ENCODE results near the gene DNAAF5.
"Not testable (repeated sequence)": the region's sequence is repeated elsewhere in the genome, so short reads cannot be mapped to it uniquely, and the experiment has no call there.

Gene DNAAF5

DNA sequence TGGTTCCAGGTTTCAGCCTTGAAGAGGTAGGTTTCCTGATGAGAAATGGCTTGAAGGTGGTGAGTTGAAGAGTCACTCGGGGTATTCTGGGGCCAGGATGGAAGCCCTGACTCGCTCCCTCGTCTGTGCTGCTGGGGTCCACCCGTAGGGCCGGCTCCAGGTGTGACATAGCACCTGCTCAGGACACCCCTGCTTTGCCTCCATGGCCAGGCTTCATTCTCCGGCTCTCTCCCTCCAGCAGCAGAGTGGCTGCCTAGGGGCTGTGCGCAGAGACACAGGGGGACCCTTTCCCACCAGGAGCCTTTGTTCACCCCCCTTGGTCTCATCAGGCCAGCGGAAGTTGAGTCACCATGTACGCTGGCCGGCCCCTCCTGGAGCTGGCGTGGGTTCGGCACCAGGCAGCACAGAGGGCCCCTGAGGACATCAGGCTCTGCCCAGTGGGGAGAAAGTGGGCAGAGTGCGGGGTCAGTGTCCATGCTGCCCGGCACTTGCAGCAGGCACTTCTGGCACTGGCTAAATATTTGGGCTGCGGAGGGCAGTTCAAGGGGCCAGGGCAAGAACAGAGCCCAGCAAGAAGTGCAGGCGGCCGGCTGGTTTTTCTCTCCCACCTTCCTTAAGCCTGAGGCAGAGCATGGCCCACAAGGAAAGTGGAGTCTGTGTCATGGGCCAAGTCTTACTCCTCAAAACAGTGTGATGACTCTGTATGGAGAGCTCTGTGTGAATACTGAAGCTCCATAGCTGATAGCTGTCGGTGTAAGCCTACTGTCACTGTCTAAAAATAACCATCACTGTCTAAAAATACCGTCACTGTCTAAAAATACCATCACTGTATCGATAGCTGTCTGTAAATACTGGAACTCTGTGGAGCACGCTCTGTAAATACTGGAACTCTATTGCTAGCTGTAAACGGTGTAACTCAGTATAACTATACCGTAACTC is 4.3 kb downstream of the DNAAF5 start:
- DNase-seq = no peak

DNA sequence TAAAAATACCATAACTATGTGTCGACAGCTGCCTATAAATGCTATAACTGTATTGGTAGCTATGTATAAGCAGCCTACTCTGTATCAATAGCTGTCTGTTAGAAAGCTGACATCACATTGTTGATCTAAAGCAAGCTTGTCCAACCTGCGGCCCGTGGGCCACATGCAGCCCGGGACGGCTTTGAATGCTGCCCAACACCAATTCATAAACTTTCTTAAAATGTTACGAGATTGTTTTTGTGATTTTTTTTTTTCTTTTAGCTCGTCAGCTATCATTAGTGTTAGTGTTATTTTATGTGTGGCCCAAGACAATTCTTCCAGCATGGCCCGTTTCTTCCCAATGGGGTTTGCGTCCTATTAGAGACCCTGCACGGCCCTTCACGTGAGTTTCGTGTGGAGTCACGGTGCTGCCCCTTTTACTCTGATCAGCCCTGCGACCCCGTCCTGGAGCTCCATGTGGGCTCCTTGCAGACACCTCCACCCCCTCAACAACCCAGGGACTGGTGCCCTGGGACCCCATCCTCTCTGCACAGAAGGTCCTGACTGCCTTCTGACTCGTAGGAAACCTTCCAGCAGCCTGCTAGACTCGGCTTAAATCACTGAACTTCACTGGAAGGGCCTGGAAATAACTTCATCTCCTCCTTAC is 5.1 kb downstream of the DNAAF5 start:
- no peak for DNase-seq

DNA sequence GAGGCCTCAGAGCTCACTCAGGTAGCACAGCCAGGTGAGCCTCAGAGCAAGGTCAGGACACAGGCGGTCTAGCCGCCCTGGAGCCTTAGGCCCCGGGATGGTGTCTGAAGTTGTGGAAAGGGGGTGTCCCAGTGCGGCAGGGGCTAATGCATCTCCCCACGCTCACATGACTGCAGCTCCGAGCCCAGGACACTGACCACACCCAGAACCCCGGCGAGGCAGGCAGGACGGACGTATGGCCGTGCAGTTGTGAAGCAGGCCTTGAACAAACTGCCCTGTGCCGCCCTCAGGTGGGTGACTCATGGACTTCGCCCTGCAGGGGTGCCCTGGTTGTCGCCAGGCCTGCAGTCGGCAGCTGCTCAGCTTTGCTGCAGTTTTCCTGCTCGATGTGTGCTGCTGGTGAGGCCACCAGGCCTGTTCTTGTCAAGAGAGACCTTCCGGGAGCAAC is 5.6 kb downstream of the DNAAF5 start:
- no peak for DNase-seq

GRCh38 chr7:732556-732955 is 6.1 kb downstream of the DNAAF5 start:
- DNase-seq = no peak

DNA sequence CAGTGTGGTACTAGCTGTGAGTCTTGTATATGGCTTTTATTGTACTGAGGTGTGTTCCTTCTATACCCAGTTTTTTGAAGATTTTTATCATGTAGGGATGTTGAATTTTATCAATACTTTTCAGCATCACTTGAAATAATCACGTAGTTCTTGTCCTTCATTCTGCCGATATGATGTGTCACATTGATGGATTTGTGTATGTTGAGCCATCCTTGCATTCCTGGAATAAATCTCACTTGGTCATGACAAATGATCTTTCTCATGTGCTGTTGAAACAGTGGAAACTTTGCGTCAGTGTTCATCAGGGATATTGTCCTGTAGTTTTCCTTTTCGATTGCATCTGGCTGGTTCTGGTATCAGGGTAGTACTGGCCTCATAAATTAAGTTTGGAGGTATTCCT is 7.7 kb downstream of the DNAAF5 start:
- no peak for DNase-seq

- DNase-seq = no peak
Measured at GRCh38 chr7:734808-735207, 8.3 kb downstream of the DNAAF5 start.

DNA sequence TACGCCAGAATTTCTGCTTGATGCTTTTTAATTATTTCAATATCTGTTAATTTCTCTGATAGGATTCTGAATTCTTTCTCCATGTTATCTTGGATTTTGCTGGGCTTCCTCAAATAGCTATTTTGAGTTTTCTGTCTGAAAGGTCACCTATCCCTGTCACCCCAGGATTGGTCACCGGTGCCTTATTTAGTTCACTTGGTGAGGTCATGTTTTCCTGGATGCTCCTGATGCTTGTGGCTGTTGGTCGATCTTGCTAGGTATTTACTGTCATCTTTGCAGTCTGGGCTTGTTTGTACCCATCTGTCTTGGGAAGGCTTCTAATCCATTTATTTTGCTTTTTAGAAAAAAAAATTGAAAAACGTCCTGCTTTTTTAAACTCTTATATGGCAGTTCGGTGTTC is 11.7 kb downstream of the DNAAF5 start:
- no peak for DNase-seq

DNA sequence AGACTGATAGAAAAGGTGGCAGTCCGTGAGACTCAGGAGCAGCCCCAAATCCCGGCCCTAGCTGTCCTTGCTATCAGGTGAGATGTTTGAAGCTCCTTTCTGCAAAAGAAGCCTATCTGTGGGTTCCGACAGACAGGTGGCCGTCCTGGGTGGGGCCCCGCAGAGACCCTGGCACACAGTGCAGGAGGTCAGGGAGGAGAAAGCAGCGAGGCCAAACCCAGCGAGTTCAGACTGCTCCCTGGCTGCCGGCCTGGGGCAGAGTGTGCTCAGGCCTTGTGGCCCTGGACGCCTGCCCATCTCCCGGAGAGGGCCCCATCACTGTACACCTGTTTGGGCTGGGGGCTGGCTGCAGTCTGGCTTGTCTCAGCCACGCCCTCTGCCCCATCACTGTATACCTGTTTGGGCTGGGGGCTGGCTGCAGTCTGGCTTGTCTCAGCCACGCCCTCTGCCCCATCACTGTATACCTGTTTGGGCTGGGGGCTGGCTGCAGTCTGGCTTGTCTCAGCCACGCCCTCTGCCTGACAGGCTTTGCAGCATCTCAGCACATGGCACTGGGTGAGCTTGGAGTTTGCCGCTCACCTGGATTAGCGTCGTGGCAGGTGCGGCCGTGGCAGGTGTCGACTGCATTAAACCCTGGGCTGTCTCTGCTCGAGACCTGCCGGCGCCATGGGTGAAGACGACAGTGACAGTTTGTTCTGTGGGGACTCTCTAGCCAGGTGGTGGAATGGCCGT is 12.4 kb downstream of the DNAAF5 start:
- no peak for DNase-seq

DNA sequence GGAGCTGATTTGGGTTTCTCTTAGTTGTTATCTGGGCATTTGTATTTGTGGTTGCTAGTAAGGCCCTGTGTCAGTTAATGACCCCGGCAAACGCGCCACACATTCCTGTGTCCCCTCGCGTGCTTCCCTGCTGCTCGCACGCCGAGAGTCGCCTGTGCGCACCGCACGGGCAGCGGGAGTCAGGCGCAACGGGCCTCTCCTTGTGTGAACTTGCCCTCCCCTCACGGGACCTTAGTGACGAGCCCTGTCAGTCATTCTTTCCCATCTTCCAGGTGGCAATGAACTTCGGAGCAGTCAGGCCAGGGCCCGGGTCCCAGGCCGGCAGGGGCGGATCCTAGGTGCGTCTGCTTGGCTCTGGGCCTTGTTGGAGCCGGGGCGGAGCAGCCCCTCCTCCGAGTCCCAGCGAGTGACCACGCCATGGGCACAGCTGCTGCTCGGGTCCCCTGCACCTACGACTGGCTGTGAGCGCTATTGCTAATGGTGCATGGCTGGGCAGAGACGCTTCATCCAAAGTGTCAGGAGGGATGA is 13.0 kb downstream of the DNAAF5 start:
- no peak for DNase-seq

DNA sequence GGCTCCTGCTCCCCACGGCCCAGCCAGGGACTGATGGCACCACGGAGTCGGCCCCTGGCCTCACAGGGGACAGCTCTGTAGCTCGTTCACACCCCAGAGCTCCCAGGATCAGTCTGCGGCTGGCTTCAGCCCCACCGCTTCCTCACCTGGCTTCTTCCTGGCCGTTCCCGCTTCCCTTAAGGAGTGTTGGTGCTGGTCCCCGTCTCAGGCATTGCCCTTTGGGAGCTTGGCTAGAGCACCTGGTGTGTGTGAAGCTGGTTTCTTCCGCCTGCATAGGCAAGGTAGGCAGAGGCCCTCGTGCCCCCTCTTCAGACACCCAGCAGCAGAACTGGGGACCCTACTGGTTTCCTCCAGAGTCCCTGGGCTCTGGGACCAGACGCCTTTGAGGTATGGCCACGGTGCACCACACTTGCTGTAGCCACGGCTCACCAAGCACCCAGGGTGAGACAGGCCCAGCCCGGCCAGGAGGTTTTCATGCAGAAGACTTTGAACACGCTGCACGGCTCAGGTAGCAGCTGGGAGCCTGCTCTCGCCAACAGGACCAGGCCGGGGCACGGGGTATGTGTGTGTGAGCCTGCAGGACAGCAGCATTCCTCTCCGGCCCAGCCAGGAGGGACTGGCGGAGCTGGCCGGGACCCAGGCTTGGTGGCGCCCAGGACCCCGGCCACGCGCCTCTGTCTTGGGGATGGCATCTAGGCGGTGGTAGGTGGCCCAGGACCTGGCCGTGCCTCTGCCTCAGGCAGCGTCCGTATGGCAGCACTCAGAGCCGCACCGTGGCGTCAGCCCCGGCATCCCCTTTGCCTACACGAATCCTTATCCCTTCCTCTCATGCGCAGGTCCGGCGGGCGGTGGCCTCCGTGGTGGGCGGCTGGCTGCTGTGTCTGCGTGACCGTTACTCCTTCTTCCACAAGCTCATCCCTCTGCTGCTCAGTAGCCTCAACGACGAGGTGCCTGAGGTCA is 13.8 kb downstream of the DNAAF5 start:
- no peak for DNase-seq

DNA sequence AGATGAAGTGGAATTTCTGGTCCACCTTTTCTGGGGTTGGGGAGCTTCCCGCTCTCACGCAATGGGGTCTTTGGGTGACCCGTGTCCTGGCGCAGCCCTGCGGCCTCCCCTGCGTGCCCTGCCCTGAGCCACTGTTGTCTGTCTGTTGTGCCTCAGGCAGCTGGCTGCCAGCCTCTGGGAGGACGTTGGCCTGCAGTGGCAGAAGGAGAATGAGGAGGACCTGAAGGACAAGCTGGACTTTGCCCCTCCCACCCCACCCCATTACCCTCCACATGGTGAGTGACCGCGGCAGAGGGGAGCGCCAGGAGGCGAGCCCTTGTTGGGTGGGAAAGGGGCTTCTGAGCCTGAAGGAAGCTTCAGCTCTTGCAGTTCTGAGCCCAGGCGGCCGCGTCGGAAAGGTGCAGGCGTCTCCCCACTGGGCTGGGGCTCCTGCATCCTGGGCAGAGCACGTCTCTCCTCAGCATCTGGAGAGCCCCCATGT is 14.7 kb downstream of the DNAAF5 start:
- DNase-seq = no peak

- no peak for DNase-seq
Measured at GRCh38 chr7:741850-742249, 15.4 kb downstream of the DNAAF5 start.

DNA sequence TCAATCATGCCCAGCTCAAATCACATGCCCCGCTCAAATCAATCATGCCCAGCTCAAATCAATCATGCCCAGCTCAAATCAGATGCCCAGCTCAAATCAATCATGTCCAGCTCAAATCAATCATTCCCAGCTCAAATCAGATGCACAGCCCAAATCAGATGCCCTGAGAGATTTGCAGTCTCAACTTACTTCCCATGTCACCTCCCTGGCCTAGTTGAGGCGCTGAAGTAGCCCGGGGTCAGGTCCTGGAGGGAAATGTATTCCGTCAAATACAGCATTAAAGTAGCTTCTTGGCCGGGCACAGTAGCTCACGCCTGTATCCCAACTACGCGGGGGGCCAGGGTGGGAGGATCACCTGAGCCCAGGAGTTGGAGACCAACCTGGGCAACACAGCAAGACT is 16.3 kb downstream of the DNAAF5 start:
- no peak for DNase-seq

DNA sequence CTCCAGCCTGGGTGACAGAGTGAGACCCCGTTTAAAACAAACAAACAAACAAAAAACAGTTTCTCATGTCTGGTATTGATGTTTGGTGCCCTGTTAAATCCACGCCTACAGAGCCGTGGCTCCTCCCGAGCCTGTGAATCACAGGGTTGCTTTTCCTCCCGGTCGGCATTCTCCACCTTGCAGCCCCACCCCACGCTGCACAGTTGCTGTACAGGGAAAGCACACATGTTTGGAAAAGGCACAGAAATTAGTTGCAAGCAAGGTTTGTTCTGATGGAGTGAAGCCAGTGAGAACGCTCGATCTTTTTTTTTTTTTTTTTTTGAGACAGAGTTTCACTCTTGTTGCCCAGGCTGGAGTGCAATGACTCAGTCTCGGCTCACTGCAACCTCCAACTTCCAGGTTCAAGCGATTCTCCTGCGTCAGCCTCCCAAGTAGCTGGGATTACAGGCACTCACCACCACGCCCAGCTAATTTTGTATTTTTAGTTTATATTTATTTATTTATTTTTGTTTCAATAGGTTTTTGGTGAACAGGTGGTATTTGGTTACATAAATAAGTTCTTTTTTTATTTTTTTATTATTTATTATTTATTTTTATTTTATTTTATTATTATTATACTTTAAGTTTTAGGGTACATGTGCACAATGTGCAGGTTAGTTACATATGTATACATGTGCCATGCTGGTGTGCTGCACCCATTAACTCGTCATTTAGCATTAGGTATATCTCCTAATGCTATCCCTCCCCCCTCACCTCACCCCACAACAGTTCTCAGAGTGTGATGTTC is 17.0 kb downstream of the DNAAF5 start:
- DNase-seq = not testable (repeated sequence)

DNA sequence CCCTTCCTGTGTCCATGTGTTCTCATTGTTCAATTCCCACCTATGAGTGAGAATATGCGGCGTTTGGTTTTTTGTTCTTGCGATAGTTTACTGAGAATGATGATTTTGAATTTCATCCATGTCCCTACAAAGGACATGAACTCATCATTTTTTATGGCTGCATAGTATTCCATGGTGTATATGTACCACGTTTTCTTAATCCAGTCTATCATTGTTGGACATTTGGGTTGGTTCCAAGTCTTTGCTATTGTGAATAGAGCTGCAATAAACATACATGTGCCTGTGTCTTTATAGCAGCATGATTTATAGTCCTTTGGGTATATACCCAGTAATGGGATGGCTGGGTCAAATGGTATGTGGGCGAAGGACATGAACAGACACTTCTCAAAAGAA is 17.6 kb downstream of the DNAAF5 start:
- DNase-seq = not testable (repeated sequence)

- DNase-seq = no peak
Measured at GRCh38 chr7:744854-745430, 18.4 kb downstream of the DNAAF5 start.

GRCh38 chr7:745431-746154 is 19.1 kb downstream of the DNAAF5 start:
- no peak for DNase-seq

GRCh38 chr7:746155-747061 is 19.9 kb downstream of the DNAAF5 start:
- no peak for DNase-seq

DNA sequence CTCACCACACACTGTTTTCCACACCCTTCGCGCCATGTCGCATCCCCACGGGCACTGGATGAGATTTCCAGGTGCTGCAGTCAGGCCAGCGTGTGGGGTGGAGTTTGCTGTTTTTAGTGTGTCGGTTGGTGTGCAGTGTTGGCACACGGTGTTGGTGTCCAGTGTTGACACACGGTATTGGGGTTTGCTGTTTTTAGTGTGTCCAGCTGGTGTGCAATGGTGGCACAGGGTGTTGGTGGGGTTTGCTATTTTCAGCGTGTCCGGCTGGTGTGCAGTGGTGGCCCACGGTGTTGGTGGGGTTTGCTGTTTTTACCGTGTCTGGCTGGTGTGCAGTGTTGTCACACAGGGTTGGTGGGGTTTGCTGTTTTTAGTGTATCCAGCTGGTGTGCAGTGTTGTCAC is 20.7 kb downstream of the DNAAF5 start:
- no peak for DNase-seq

All from activated gamma-delta T cell treated with Interleukin-2 at 50 U/mL for 16 hours (primary cell).